ENCODE data around the gene PDZD2.
"Not testable (repeated sequence)": the region's sequence is repeated elsewhere in the genome, so short reads cannot be mapped to it uniquely, and the experiment has no call there.

PDZD2 gene

DNA sequence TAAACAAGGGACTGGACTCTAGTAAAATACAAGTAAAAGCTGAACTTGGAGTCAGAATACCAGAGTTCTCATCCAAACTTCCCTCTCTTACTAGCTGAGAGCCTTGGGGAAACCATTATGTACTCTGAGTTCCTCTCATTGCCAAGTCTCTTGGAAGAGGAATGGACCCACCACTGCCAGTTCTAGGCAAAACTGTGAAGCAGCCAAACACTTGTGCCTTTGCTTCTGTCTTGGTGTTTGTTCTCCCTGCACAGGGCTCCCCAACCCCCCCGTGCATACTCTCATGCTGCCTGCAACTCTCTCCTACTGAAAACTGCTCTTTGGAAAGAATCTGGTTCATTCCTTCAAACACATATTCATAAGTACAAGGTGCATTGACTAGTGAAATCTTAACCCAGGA, 102.6 kb downstream of the PDZD2 start:
- DNase-seq, result no peak

DNA sequence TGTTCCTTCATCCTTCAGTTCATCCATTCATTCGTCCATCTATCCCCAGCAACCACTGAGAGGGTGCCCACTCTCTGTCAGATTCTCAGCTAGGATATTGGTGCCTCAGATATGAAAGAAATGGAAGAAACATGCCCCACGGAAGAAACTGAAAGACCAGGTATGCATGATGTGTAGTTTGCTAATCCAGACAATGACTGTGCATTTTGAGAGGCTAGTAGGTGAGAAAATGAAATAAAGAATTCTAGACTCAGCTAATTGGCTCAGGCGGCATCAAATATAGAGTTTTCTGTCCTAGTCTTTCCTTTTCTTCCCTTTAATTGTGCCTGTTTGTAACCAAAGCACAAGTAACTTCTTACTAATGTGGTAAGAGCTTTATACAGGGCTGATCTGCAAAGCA, 104.7 kb downstream of the PDZD2 start:
- no peak for DNase-seq

DNA sequence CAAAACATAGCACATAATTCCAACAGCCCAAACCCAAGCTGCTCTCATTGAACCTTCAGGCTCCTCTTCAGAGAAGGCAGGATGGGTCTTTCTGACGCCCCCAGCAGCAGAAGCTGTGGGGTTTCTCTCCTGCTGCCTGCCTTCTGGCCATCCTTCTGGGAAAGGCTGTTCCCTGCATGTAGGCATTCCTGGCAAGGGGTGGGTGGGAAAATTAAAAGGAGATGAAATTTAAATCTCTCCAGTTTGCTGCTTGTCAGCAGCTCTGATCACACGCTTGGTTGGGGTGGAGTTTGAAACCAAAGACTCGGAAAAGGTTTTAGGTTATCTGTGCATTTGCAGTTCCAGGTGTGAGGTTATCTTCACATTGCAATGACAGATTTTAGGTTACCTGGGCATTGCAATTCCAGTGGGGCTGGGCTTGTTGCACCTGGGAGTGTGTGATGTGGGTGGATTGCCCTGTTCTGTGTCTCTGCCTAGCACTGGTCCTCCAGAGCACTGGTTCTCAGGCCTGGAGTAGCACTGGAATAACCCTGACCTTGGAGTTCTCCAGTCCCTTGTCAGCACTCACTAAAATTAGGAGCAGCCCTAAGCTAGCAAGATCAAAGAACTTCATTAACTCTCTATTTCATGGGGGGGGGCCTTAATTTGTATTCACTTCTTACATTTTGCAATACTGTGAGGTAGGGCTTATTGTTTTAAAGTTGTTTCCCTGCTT, 109.7 kb downstream of the PDZD2 start:
- DNase-seq, result no peak

DNA sequence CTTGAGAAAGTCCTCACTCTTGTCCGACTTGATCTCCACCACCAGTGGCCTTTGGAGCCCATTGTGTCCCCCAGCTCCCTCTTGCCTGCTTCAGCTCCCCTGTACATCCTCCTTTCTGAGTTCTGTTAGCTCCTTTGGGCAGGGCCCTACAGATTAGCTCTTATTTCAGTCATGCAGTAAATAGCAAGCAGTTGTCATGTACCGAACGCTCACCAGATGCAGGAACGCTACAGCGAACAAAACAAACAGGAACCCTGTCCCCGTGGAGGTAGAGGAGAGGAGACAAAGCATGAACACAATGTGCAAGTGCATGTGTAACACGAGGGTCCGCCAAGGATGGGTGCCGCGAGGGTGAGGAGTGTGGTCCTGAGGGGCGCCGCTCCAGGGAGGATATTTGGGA, 111.3 kb downstream of the PDZD2 start:
- DNase-seq, result no peak

DNA sequence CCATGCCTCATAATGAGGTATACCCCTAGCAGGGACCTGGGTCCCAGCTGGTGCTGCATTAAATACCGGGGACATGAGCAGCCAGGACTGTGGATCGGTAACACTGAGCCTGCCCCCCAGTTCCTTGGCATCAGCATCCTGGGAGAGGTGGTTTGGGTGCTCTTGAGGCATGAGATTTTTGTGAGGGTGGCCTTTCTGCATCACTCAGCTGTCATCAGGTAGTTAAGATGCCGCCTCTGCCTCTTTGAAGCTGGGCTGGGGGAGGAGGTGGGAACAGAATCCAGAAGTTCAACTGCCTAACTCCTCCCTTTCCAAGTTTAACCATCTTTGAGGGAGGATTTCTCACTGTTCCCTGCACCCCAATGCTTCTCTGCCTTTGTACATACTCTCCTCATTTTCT, 112.7 kb downstream of the PDZD2 start:
- no peak for DNase-seq

DNA sequence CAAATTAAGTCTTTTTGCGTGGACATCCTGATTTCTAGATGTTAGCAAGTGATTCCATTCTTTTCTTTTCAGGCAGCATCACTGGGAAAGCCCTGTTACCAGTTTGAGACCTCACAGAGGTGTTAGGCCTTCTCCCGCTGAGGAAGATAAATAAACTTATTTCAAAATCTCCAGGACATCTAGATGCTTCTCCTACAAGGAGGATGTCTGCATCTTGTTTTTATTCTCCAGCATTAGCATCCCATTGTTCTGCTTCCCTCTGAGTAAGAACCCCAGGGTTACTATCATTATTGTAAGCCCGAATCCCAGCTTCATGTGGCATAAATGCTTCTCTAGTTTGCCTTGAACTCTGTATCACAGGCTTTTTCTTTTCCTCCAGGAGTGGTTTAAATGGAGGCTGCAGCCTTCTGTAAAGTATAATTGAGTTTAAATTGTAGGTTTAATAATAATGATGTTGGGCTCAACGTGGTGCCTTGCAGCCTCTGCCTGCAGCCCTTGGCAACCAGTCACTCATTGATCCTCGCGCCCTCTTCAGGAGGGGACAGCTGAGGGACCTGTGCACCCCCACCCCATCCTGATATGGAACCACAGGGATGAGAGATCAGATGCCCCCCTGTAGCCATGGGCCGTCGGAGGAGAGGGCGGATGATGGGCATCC, 114.9 kb downstream of the PDZD2 start:
- DNase-seq, result no peak

DNA sequence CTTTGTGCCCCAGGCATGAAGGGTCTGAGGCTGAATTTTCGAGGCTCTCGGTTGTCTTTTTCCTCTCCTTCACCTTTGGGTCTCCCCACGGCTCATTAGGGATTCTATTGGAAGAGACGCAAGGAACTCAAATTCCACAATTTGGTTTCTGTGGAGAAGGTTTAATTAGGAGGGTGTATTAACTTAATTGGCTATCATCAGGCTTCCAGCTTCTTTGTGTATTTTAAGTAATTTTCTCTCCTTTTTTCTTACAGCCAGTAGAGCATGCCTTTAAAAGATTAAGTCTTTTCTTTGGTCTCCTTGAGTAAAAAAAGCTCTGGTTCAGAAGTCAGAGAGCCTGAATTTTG, 115.4 kb downstream of the PDZD2 start:
- DNase-seq, result no peak

DNA sequence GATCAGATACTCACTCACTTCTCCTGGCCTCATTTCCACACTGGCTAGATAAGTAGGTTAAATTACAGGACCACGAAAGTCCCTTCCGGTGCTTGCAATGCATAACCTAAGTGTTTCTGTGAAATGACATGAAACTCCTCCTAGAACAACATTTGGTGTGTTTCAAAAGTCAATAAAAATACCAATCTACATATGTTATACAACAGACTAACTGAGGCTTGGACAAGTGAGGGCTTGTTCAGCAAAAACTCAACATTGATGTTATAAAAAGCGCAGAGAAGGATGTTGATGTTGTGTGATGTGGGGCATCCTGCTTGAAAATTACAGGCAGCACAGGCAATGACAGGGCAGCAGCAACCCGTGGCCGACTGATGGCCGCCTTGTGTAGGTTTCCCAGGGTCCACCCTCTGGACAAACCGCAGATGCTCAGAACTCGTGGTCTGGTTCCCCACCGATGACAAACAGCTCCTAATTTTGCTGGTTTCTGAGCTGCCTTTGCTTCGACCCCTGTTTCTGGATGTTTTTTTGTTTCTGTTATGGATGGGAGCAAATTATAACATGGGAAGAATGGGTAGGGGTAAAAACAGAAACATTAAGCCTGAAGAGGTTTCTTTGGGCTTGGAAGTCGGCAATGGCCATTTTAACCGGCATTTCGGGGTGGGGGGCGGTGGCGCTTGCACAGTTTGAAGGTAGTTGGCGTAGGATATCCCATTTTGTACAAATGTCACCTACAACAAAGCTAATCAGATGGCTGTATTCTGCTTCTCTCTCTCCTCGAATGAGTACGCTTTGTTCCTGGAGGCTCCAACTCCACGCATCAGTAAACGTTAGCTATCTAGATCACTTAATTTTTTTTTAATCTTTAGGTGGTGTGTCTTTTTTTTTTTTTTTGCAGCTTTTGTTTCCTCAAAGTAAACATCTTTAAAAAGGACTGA, 116.1 kb downstream of the PDZD2 start:
- no peak for DNase-seq

DNA sequence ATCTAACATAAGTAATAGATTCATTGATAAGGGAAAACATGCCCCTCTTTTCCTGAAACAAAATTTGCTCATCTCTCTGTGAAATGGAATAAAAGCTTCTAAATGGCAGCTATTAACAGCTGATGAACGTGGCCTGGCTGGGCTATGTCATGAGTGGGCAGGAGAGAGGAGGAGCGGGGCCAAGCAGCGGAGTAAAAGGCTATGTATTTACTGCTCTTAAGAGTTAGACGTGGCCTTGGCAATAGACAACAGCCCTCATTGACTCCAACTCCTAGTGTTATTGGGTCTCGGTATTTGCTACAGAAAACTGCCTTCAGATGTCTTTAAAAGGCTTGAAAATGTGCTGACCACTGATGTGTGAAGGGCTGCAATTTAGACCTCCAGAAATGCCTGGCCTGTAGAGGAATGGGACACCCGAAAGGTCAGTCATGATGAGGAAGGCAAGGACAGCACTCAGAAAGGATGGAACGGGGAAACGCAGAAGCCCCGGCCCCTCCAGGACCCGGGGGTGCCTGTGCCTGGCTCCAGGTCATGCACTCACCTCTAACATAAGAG, 116.8 kb downstream of the PDZD2 start:
- no peak for DNase-seq

DNA sequence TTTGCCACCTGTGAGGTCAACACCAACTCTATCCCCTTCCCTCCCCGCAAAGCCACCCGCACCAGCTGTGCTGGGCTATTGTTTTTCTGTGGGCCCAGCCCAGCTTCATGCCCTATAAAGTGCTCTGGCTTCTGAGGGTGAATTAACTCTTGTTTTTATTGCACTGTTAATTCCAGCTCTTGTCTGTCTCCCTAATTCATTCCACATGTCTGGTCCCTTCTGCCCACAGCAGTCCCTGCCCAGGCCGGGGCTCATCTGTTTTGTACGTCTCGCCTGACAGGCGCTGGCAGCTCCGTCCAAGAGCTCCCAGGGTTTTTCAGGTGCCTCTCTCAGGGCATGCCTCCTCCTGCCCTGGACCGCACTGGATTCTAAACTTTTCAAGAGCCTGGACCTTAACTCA, 118.9 kb downstream of the PDZD2 start:
- DNase-seq, result no peak

DNA sequence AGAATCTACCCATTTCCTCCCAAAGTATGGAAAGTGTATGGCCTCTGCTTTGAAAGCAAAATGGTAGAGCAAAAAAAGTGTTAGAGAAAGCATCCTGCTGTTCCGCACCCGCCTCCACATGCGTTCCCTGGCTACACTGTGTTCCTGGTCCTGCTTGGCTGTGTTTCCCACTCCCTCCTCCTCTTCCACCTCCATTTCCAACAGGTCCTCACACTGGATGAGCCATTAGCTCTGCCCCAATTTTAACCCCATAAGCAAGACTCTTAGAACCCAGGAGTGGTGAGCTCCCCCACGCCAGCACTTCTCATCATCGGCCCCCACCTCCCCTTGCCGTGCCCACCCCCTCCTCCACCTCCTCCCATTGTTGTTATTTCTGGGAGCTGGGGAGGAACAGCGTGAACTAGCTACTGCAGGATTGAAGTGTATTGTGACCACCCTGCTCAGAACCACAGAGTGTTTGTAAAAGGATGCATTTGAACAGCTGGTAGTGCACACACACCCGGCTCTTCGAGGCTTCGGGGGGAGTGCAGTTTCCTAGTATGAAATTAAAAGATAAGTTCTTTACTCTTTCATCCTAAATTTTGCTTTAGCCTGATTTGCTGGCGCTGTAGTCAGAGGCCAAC, 120.0 kb downstream of the PDZD2 start:
- no peak for DNase-seq

DNA sequence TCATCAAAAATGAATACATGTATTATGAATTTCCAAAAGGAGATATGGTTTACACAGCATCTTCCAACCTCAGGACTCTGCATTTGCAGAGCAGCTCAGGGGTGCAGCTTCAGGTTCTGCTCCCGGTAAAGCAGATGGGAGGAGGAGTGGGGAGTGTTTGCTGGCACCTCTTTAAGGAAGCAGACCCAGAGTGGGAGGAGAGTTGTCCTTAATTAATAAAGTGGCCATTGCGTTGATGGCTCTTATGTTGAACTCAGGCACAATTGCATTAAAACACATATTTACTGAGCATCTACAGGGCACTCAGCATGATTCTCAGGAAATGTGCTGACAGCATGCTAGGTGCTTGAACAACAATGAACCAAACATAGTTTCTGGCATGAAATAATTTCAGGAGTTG, 121.0 kb downstream of the PDZD2 start:
- DNase-seq, result no peak

DNA sequence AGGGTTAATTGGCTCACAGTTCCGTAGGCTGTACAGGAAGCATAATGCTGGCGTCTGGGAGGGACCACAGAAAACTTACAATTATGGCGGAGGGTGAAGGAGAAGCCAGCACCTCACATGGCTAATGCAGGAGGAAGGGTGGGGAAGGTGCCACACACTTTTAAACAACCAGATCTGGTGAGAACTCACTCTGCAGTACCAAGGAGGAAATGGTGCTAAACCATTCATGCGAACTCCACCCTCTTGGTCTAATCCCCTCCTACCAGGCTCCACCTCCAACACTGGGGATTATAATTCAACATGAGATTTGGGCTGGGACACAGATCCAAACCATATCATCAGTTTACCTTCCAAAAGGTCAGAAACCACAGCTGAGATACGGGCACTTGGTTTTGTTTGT, 122.9 kb downstream of the PDZD2 start:
- DNase-seq, result no peak

DNA sequence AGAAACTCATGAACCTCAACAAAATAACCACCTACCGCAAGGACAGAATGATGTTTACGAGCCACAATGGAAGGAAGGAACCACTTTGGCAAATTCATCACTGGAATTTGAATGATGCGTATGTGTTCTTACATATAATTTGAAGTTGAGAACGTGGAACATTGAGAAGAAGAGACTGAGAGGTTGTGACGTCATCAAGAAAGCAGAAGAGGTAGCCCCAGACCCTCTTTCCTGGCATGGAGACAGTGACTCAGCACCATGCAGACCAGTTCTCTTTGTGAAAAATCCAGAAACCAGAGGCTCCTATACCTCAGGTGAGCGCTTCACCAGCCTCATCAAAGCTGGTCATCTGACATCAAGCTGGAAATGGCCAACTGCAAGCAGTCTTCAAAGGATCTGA, 124.5 kb downstream of the PDZD2 start:
- DNase-seq, result no peak

DNA sequence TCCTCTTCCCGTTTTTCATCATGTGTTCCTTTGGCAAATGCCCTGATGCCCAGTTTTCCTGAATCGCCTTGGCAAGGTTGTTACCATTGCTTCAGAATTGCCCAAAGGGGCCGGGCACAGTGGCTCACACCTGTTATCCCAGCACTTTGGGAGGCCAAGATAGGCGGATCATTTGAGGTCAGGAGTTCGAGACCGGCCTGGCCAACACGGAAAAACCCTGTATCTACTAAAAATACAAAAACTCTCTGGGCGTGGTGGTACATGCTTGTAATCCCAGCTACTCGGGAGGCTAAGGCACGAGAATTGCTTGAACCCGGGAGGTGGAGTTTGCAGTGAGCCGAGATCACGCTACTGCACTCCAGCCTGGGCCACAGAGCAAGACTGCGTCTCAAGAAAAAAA, 125.8 kb downstream of the PDZD2 start:
- DNase-seq, result not testable (repeated sequence)

DNA sequence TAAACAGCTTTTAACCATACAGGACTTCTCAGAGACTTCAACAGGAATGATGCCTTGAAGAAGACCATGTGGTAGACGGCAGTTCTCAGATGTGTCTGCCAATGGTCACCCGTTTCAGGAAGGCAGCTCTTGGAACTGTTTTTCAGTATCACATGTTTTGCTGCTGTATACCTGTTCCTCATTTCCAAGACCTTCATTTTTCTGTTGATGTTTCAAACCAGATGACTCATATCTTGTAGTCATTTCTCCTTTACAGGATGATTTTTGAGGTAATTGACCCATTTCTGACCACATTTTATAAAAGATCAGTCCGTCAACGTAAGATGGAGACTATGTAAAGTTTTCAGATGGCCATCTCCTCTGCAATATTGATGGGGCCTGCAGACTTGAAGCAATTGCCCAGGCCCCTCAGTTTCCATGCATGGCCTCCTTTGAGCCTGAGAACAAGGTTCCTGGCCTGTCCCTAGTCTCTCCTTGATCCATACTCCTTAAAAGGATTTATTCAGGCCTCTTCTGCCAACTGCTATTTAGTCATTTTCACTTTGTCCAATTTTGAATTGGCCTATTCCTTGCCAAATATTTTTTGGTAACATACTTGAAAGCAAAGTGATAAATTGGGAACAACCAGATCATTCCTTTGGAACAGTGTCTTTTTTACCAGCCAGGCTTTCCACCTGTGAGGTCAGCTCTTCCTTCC, 128.6 kb downstream of the PDZD2 start:
- DNase-seq, result no peak

DNA sequence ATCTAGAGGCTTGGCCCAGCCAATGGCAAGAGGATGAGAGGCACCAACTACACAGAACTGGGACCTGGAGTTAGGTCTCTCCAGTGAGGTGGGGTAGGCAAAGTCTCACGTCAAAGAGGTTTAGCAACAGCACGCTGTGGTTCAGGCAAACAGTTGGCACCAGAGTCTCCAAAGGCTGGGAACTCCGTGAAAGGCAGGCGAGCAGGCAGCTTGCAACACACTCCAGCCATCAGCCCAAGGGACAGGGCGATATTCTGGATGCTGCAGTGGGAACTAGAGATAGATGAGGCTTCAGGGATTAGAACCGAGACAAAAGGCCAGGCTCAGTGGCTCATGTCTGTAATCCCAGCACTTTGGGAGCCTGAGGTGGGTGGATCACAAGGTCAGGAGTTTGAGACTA, 129.1 kb downstream of the PDZD2 start:
- no peak for DNase-seq

DNA sequence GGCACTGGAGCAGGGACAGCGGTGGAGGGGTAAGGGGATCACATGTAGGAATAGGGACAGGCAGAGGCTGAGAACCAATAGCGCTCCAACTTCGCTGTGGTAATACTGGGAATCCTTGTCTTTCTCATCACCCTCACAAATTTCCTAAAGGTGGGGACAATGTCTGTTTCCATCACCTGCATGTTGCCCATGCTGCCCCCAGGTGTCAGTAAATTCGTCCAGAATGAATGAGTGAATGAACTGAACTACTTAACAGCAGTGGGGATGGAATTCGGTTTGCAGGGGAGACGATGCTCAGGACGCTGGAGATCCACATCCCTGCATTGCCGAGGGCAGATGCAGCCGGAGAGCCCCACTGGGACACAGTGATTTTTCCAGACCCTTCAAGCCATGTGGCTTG, 129.9 kb downstream of the PDZD2 start:
- DNase-seq, result no peak

DNA sequence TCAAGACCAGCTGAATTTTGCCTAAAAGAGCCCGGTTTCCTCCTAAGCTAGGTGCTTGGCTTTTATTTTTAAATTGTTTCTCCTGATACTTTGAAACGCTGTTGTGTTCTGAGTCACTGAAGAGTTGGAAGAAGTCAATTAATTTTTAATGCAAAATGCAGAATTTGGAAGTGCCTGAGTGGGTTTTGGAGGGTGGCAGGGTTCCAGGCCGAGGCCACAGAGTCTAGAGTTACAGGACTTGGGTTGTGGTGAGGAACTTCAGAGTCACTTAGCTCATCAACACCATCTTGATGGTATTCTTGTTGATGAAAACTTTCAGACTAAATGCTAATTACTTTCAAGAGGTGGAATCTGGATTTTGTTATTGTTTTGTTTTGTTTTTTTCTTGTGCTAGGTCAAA, 130.6 kb downstream of the PDZD2 start:
- no peak for DNase-seq

DNA sequence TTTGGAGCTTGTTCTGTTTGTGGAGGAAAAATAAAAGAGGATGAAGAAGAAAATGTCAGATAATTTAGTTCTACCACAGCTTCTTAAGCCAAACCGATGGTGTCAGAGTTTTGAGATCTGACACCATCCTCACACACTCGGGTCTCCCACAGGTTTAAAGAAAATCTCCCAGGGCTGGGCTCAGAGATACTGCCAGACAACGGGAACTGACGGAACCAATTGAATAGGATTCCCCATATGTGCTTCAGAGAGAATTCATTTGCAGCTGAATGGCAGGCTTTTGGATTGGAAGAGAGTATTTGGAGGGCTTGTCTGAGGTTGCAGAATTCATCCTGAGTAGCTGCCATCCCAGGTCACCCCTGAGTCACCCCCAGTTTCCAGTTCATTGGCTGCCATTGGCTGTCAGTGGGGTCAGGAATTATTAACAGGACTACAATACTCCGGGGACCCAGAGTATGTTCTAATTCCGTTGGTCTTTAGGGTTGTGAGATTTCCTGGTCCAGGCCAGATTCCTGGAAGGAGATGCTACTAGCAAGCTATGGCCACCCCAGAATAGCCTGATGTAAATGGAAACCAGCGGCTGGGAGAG, 131.3 kb downstream of the PDZD2 start:
- DNase-seq, result no peak

DNA sequence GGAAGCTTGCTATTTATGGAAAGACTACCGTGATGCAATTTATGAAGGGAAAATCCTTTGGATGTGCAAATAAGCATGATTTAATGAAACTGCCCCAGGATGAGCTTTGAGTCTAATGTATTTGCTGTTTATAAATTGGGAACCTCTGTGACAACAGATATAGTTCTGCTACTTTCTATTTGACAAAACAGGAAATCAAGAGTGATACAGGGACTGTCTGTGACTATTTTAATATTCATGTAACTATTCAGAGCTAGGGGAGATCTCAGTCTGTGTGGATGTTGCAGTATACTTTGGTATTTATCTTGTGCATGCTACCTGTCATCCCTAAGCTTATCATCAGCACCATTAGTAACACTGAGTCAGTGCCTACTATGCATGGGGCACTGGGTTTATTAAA, 132.1 kb downstream of the PDZD2 start:
- DNase-seq, result no peak

DNA sequence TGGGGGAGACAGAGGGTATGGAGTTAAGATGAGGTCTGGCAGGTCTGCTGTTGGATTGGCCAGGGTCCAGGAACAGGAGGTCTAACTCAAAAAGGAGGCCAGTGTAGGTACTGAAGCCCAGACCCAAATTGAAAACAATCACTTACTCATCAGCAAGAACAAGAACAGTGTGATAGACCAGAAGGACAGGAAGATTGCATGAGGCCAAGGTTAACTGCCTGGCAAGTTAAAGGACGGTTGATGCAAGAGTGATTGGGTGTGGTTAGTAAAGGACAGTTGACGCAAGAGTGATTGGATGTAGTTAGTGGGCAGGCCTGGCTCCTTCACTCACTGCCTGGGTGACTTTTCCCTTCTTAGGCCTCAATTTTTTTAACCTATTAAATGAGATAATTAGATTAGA, 132.6 kb downstream of the PDZD2 start:
- DNase-seq, result no peak

Data from stimulated activated CD4-positive, alpha-beta T cell treated with anti-CD3 and anti-CD28 coated beads, Interleukin-2, amount 100 ng/mL, for 24 hours (primary cell).